HG03039 (cell line): ENCODE measurements around the gene PLG.
"Not testable (repeated sequence)": the region's sequence is repeated elsewhere in the genome, so short reads cannot be mapped to it uniquely, and the experiment has no call there.

Experiments
- ATAC-seq: cut with Tn5 transposase; IDR thresholded peaks from one replicate; pipeline ENCODE4 v1.9.1; 2021; ENCODE audit warnings: mild to moderate bottlenecking, moderate library complexity; ENCODE audit not compliant: unreplicated experiment

The PLG gene

GRCh38 chr6:160697826-160698225, 4.2 kb upstream of the PLG start:
- ATAC-seq: no peak

DNA sequence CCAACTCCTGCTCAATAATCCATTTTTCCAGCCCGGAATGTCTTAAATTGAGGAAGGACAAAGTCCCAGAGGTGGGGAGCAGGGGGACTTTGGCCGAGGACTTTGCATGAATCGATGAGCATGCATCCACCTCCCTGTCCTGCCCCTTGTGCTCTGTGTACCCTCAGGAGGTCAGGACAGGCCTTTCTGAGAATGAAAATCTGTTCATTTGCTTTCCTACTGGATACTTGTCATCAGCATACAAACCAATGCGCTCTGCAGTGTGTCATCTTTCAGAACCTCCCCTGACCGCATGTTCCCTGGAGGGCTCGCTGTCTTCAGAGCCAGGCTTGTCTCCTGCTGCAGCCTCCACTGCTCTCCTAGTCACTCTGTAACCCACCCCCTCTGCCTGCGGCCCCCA, 2.6 kb downstream of the PLG start:
- not testable (repeated sequence) for ATAC-seq

DNA sequence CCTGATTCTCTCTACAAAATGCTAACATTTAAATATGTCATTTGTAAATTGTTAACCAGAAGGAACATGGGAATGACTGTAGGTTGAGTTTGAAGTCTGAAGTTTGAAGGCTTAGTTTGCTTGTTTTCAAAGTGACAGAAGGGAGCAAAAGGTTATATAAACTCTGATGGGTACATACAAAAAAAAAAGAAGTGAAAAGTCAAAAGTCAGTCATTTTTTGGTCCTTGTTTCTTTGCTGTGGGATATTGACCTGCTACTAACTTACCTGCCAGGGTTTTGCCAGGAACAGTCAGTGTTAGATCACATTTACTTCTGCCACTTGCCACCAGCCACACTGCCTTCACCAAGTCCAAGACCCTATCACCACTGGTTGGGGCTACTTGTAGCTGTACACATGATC, 6.9 kb downstream of the PLG start:
- ATAC-seq: not testable (repeated sequence)

DNA sequence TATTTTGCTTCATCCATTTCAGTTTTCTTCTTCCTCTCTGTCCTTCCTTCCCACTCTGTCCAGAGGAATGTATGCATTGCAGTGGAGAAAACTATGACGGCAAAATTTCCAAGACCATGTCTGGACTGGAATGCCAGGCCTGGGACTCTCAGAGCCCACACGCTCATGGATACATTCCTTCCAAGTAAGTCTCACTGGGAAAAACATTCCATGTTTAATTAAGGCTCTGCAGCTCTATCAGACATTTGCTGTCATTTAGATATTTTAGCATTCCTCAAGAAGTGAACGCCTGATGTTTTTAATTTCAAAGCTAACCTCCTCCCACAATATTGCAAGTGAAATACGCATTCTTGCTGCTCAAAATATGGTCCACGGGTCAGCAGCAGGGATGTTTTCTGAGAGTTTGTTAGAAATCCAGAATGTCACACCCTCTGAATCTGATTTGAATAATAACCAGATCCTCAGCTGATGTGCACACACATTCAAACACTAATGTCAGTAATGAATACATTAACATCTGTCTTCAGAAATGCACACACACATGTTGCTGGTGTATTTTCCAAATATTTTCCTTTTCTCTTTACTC, 12.8 kb downstream of the PLG start:
- no peak for ATAC-seq

DNA sequence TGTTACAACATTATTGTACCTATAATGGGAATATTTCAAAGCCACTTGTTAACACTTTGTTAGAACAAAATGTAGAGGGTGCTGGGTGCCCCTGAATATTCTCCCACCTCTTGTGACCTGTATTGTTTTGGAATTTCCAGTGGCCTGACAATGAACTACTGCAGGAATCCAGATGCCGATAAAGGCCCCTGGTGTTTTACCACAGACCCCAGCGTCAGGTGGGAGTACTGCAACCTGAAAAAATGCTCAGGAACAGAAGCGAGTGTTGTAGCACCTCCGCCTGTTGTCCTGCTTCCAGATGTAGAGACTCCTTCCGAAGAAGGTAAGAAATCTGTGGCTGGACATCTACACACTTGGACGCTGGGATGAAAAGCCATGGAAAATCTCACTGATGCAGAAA, 28.9 kb downstream of the PLG start:
- ATAC-seq: no peak

DNA sequence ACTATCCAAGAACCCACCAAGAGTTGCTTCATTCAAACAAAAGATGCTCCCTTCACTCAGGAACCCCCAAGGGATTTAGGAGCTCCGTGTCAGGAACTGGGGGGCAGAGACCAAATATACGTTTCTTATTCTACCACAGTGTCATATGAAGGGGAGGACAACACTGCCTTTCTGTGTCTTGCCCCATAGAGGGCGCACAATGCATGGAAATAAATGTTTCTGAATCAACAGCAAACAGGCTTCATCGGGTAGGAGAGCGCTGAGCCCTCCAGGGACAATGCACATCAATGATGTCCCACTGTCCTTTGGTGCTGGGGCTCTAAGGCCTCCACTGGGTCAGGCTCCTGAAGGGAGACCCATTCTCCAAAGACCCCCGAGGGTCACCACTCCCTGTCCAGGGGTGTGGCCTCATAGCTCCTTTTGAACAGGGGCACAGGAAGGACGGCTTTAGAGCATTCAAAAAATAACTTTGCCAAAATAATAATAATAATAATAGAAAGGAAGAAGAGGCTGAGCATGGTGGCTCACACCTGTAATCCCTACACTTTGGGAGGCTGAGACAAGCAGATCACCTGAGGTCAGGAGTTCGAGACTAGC, 31.1 kb downstream of the PLG start:
- ATAC-seq: peak; percentile 68

- no peak for ATAC-seq
Measured at GRCh38 chr6:160734627-160735026, 32.6 kb downstream of the PLG start.

DNA sequence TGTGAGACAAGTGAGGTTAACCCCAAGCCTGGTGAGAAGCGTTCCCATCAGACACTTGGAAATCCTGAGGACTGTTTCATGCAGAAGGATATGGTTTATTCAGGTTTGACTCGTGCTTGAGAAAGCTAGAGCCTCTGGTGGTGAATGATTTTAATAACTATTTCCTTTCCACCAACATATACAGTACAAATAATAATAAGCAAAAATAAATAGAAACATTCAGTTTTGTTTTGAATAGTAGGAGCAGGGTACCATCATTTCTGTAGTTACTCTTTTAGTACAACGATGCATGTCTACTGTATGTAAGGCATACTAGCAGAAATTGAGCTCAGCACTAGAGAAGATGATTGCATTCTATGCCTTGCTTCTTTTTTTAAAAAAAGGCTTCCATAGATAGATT, 33.5 kb downstream of the PLG start:
- ATAC-seq: peak; percentile 78

- no peak for ATAC-seq
Measured at GRCh38 chr6:160737934-160738333, 35.9 kb downstream of the PLG start.

DNA sequence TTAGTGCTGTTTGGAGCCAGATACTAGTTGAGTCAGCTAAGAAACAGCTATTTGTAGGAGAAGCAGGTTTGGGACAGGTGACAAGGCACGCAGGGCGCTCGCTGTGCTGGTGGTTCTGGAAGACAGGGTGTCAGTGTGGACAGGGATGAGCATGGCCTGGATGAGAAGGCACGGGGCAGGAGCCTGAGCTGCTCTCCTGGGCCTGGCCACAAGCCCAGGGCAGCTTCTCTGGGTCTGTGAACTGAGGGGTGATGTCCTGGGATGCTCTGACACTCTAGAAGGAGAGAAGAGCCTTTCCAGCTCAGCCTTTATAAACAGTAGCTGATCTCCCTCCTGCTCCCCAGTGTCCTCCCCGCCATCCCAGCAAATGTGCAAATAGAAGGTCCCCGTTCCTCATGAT, 37.9 kb downstream of the PLG start:
- ATAC-seq: no peak

GRCh38 chr6:160741012-160741411, 39.0 kb downstream of the PLG start:
- peak; percentile 100 for ATAC-seq

DNA sequence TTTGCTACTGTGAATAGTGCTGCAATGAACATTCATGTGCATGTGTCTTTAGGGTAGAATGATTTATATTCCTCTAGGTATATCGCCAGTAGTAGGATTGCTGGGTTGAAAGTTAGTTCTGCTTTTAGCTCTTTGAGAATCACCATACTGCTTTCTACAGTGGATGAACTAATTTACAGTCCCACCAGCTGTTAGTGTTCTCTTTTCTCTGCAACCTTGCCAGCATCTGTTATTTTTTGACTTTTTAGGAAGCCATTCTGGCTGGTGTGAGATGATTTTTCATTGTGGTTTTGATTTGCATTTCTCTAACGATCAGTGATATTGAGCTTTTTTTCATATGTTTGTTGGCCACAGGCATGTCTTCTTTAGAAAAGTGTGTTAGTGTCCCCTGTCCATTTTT, 40.0 kb downstream of the PLG start:
- peak; percentile 27 for ATAC-seq

- peak; percentile 81 for ATAC-seq
Measured at GRCh38 chr6:160750276-160750689, 48.2 kb downstream of the PLG start.

DNA sequence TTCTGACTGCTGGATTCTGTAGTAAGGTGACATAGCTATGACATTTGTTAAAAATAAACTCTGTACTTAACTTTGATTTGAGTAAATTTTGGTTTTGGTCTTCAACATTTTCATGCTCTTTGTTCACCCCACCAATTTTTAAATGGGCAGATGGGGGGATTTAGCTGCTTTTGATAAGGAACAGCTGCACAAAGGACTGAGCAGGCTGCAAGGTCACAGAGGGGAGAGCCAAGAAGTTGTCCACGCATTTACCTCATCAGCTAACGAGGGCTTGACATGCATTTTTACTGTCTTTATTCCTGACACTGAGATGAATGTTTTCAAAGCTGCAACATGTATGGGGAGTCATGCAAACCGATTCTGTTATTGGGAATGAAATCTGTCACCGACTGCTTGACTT, 51.2 kb downstream of the PLG start:
- not testable (repeated sequence) for ATAC-seq

- no peak for ATAC-seq
Measured at GRCh38 chr6:160755165-160755564, 53.1 kb downstream of the PLG start.

- no peak for ATAC-seq
Measured at GRCh38 chr6:160756021-160756420, 54.0 kb downstream of the PLG start.

DNA sequence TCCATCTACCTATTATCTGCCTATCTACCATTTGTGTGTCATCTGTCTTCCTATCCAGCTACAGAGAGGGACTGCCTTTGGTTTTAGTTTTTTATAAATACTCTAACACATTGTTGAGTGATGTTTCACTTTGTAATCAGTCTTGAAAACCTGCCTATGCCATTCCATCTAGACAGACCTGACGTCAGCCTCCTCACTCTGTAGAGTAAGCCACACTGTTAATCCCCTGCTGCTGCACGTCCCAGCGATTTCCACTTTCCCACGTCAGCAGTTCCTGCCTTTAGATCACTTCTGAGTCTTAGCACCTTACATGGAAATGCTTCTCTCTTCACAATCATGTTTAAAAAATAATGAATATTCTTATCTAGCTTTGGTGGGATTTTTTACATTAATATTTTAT, 54.8 kb downstream of the PLG start:
- ATAC-seq: no peak

- ATAC-seq: no peak
Measured at GRCh38 chr6:160764847-160765246, 62.8 kb downstream of the PLG start.

DNA sequence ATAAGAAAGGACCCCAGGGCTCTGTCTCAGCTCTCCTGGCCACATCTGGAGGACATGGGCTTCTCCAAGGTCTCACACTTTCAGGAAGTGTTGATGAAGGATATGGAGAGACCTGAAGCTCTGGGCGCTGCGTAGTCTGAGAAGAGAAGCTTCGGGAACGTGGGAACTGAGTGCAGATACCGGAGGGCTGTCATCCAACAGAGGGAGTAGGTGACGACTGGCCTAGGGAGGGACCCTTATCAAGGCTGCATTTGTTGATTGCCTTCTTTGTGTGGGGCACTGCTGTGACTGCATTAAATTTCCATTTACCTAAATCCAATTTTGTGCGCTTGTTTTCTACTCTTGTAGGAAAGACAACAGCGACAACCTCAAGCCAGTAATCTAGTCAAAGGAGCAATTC, 63.4 kb downstream of the PLG start:
- no peak for ATAC-seq

- no peak for ATAC-seq
Measured at GRCh38 chr6:160766657-160766988, 64.6 kb downstream of the PLG start.

DNA sequence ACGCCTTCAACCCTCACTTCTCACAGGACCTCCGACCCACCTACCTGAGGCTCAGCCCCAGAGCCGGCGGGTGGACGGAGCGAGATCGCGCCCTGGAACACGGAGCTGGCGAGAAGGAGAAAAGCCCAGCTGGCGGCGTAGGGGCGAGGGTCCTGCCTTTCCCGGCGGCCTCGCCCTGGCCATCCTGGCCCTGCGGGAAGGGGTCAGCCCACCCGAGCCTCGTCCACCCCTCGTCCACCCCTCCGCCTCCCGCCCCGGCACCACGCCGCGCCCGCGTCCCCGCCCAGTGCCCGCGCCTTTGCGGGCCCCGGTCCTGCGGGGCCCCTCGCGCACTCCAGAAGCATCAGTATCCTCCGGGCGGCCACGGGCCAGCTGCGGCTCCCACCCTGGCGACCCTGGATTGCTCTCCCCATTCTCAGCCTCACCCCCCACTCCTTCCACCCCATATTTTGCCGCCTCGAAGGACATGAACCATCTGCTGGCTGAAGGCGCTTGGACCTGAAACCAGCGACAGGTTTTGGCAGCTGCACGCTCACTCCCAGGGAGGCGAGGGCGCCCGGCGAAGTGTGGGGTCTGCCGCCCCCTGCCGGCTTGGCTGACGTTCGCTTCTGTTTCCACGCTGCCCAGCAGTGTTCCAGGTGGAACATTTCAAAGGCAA, 65.1 kb downstream of the PLG start:
- ATAC-seq: peak; percentile 89

DNA sequence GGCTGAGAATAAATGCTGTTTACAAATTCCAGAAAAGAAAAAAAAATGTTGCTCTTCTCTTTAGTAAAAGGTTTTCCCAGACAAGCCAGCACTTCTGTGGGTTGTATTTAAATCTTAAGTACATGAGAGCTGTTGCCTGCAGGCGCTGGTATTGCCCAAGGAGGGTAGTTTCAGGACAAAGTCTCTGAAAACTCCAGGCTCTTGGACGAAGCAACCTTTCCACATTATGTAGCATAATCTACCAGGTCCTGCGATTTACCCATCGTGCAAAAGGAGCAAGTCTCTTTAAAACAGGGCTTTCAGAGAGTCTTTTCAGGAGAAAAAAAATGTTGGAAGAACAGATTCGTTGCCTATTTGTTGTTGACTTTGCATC, 65.6 kb downstream of the PLG start:
- no peak for ATAC-seq

GRCh38 chr6:160768101-160768500, 66.1 kb downstream of the PLG start:
- no peak for ATAC-seq
